Hepatic stellate cell (primary cell): ENCODE measurements around the gene CLNK.
"Not testable (repeated sequence)": the region's sequence is repeated elsewhere in the genome, so short reads cannot be mapped to it uniquely, and the experiment has no call there.

ENCODE experiments used
- DNase-seq: peaks from one replicate; pipeline ENCODE4 v3.0.0; 2011; ENCODE audit warnings: low spot score

CLNK gene

GRCh38 chr4:10662937-10663336 is 21.6 kb downstream of the CLNK start:
- no peak for DNase-seq

DNA sequence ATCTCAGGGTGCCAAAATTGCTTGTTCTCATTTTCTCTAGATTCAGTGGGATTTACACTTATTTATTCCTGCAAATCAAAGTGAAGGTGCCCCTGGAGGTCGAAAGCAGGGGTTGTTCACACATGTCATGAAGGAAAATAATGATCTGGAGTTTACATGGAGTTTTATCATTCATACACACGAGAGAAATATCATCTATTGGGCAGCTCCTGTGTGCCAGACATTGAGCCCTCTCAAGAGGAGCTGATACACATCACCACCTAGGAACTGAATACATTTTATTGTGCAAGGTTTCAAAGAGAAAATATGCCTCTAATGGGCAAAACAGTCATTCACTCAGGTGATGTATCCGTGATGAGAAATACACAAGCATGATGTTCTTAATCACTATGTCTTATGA is 23.5 kb downstream of the CLNK start:
- DNase-seq = no peak

- no peak for DNase-seq
These were observed 25.3 kb downstream of the CLNK start for GRCh38 chr4:10659251-10659650.

GRCh38 chr4:10656988-10657387 is 27.6 kb downstream of the CLNK start:
- no peak for DNase-seq

- DNase-seq = no peak
These were observed 28.1 kb downstream of the CLNK start for GRCh38 chr4:10656420-10656819.

GRCh38 chr4:10655968-10656367 is 28.6 kb downstream of the CLNK start:
- DNase-seq = no peak

- DNase-seq = no peak
These were observed 36.1 kb downstream of the CLNK start for GRCh38 chr4:10648479-10648878.

DNA sequence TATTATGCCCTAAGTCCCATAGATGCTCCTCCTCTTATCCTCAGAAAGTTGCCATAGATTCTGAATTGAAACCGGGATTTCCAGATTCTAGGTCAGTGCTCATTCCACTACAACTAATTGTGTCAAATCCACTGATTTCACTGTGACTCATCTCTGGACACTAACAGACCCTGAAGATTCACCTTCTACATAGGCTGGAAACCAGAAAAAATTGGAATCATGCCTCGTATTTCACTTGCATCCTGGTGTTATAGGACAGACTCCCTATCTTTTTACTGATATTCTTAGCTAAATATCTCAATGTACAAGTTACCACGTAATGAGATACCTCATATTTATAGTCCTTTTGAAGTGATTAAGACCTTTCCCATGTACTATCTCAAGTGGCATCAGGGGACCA is 36.7 kb downstream of the CLNK start:
- DNase-seq = no peak

DNA sequence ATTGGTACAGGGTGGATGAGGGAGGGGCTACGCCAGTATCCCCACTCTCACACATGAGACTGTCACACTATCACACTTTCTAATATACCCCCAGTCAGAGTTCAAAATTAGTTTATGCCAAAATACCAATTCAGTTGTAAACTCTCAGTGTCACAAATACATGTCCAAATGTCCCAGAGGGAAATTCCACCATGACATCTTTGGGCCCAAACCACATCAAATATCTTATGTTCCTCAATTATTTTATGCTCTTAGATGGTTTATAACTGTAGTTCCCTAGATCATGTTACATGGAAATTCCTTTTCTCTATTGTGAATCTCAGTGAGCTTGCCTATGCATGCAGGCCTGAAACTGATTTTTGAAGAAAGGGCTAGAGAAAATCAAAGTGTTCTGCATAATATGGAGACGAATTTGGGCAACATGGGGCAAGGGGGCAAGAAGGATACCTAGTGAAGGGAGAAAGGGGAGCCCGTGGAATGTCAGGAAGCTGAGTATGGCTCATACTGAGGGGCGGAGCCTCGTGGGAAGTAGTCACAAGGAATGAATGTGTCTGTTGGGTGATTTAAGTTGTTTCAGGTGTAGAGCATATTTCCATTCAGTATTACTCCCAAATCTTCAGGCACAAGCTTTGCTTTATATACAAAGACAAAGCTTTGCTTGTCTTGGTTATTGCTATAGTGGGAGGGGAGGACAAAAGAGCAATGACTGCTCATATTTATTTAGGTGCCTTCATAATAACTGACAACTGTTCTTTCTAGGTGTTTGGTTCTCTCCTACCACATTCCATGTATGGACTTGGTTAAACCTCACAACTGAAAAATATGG is 40.8 kb downstream of the CLNK start:
- no peak for DNase-seq

DNA sequence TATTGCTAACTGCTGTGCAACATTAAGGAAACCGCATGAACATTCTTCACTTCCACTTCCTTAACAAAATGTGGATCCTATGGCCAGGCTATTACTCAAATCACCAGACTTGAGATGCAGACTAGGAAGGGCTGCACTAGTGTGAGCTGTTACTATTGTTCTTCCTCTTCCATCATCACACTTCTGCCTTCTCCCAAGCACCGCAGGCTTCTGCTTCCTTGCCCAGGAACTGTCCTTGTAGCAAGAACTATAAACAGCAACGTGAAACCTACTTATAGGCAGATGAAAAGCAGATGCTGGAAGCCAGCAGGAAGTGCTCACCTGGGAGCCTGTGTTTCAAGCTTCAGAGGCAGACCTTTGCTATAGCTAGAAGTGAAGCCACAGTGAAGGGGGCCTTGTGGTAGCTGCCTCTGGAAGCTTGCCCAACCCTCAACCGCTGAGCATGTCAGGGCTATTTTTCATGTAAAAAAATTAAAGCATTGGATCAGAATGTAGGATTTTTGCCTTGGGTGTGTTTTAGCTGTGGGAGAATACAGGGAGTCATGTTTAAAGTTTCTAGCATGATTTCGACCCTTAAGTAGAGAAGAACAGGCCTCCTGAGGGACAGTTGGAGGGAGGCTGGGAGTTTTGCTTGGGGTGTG is 43.9 kb downstream of the CLNK start:
- no peak for DNase-seq

DNA sequence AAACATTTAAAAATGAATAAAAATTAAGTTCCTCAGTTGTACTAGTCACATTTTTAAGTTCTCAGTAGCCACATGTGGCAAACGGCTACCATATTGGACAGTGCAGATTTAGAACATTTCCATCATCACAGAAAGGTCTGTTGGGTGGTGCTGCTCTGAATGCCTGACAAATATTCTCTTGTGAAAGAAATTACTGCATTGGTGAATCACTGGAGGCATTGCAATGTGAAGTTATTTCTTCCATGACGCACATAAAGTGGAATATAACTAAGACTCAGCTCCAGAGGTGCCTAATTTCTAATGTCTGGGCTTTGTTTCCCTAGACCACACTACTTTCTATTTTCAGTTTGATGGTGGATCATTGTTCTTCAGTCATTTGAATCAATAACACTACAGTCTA is 44.9 kb downstream of the CLNK start:
- DNase-seq = no peak

DNA sequence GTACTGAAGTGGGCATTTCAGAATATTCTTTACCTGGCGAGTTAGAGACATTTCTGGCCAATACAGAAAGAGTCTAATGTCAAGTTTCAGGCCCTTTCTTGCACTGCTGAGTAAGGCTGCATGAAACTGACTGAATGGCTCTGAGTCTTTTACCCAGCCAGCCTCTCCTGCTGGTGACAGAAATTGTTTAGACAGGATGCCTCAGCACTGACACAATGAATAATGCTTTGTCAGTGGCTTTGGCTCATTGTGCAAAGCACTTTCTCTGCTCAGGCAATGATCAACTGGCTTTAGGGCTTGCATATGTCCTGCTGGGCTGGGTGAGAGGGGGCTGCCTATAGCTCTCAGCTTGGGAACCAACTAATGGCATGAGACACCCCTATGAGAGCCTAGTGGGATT is 45.5 kb downstream of the CLNK start:
- no peak for DNase-seq

DNA sequence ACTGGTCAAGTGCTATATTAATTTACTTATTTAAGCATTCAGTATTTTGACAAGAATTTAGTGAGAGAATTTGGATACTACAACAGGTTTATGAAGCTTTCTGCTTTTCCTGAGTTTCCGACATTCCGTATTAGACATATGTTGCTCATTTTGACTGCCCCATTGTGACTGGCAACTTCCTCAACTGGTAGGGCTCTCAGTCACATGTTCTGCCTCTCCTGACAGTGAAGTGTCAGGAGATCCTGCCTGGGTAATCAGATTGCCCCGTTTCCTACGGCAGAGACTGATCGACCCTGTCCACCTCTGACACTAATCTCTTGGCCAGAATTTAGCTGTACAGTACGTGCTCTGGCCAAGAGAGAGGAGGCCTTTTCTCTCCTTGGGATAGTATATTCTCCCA is 49.5 kb downstream of the CLNK start:
- no peak for DNase-seq

GRCh38 chr4:10629394-10629793 is 55.2 kb downstream of the CLNK start:
- no peak for DNase-seq

DNA sequence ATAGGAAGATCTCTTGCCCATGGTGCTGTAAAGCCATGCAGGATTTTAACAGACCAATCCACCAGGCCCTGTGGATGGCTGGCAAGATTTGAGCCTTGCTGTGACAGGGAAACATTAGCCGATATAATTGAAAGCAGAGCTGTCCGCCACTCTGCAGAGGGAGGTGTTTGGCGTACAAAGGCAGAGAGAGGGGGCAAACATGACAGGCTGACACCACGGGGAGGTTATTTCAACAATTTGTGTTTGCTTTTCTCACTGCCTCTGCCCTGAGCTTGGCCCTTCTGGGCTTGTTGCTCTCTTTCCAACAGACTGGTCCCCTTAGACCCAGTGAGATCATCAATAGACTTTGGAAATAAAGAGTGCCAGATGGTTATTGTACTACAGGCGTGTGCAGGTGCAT is 59.4 kb downstream of the CLNK start:
- DNase-seq = no peak

GRCh38 chr4:10623862-10624261 is 60.7 kb downstream of the CLNK start:
- DNase-seq = no peak

GRCh38 chr4:10623241-10623640 is 61.3 kb downstream of the CLNK start:
- no peak for DNase-seq

DNA sequence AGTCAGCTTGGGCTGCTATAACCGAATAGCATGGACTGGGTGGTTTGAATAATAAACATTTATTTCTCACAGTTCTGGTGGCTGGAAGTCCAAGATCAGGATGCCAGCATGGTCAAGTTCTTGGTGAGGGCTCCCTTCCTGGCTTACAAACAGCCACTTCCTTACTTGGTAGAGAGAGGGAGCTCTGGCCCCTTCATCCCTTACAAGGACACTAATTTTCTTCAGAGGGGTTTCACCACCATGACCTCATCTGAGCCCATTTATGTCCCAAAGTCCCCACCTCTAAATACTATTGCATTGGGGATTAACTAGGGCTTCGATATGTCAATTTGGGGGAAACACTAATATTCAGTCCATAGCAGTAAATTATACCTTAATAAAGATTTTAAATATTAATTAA is 61.8 kb downstream of the CLNK start:
- no peak for DNase-seq

- no peak for DNase-seq
These were observed 63.6 kb downstream of the CLNK start for GRCh38 chr4:10620935-10621488.

GRCh38 chr4:10619855-10620254 is 64.7 kb downstream of the CLNK start:
- no peak for DNase-seq

- DNase-seq = no peak
These were observed 65.3 kb downstream of the CLNK start for GRCh38 chr4:10619220-10619619.

DNA sequence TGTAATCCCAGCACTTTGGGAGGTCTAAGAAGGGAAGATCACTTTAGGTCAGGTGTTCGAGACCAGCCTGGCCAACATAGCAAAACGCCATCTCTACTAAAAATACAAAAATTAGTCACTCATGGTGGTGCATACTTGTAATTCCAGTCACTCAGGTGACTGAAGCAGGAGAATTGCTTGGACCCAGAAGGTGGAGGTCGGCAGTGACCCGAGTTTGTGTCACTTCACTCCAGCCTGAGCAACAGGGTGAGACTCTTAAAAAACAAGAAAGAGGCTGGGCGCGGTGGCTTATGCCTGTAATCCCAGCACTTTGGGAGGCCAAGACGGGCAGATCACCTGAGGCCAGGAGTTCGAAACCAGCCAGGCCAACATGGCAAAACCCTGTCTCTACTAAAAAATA is 69.6 kb downstream of the CLNK start:
- not testable (repeated sequence) for DNase-seq

- no peak for DNase-seq
These were observed 70.6 kb downstream of the CLNK start for GRCh38 chr4:10613926-10614478.
